HG03095 (cell line): ENCODE results near the gene AFTPH.

ENCODE experiments used
- ATAC-seq: cut with Tn5 transposase; IDR thresholded peaks from one replicate; pipeline ENCODE4 v1.9.1; 2021; ENCODE audit warnings: moderate library complexity; ENCODE audit not compliant: unreplicated experiment

Gene AFTPH

GRCh38 chr2:64609942-64610281 is 85.8 kb downstream of the AFTPH start:
- ATAC-seq, result no peak

- ATAC-seq, result no peak
These were observed 86.3 kb downstream of the AFTPH start for GRCh38 chr2:64610316-64610855.

GRCh38 chr2:64612575-64613195 is 88.6 kb downstream of the AFTPH start:
- no peak for ATAC-seq

GRCh38 chr2:64613276-64613675 is 89.1 kb downstream of the AFTPH start:
- no peak for ATAC-seq

GRCh38 chr2:64615192-64615763 is 91.2 kb downstream of the AFTPH start:
- ATAC-seq, result no peak

- ATAC-seq, result no peak
These were observed 91.9 kb downstream of the AFTPH start for GRCh38 chr2:64615844-64616536.

GRCh38 chr2:64617631-64618151 is 93.6 kb downstream of the AFTPH start:
- ATAC-seq, result no peak

GRCh38 chr2:64620661-64621060 is 96.5 kb downstream of the AFTPH start:
- no peak for ATAC-seq

- no peak for ATAC-seq
These were observed 98.5 kb downstream of the AFTPH start for GRCh38 chr2:64622443-64623241.

- no peak for ATAC-seq
These were observed 99.2 kb downstream of the AFTPH start for GRCh38 chr2:64623242-64623850.

GRCh38 chr2:64624108-64624610 is 100.0 kb downstream of the AFTPH start:
- ATAC-seq, result no peak

- ATAC-seq, result no peak
These were observed 100.7 kb downstream of the AFTPH start for GRCh38 chr2:64624862-64625261.

GRCh38 chr2:64625299-64626145 is 101.4 kb downstream of the AFTPH start:
- ATAC-seq, result no peak

- no peak for ATAC-seq
These were observed 102.2 kb downstream of the AFTPH start for GRCh38 chr2:64626146-64626809.

GRCh38 chr2:64626963-64627760 is 103.0 kb downstream of the AFTPH start:
- ATAC-seq, result no peak

- no peak for ATAC-seq
These were observed 104.0 kb downstream of the AFTPH start for GRCh38 chr2:64627860-64628841.

- no peak for ATAC-seq
These were observed 105.2 kb downstream of the AFTPH start for GRCh38 chr2:64629329-64629781.
